GM12878 (cell line): ENCODE measurements around the gene ZNF334.

Source experiments
- BCL3 ChIP-seq: IDR thresholded peaks from 2 replicates; pipeline ENCODE4 v1.6.1; 2011; ENCODE audit warnings: borderline replicate concordance, low read depth, mild to moderate bottlenecking, moderate library complexity, low read length; ENCODE audit not compliant: insufficient read depth, poor library complexity, severe bottlenecking
- EP300 ChIP-seq, 2 experiments: fragments of 150-350 bp in 1 of 2; IDR thresholded peaks; 2 replicates each; pipeline ENCODE4 v1.6.1; 2011 to 2012; ENCODE audit warnings: low read depth in 2 of 2, low read length in 2 of 2, borderline replicate concordance in 1 of 2, improper control_type of control experiment in 1 of 2, inconsistent platforms in 1 of 2; ENCODE audit not compliant: control insufficient read depth in 1 of 2
- MTA2 ChIP-seq: fragments of 450-650 bp; IDR thresholded peaks from 2 replicates; pipeline ENCODE4 v1.6.1; 2016; ENCODE audit warnings: low read depth, mild to moderate bottlenecking, moderate library complexity
- NFIC ChIP-seq: IDR thresholded peaks from 2 replicates; pipeline ENCODE4 v1.6.1; 2012; ENCODE audit warnings: low read depth, mild to moderate bottlenecking, inconsistent platforms, low read length, moderate library complexity
- RAD51 ChIP-seq: fragments of 450-650 bp; IDR thresholded peaks from 2 replicates; pipeline ENCODE4 v1.6.1; 2016; ENCODE audit warnings: moderate library complexity, mild to moderate bottlenecking, inconsistent platforms
- TARDBP ChIP-seq: IDR thresholded peaks from 2 replicates; pipeline ENCODE4 v1.6.1; 2016; ENCODE audit warnings: borderline replicate concordance
- TCF3 ChIP-seq: IDR thresholded peaks from 2 replicates; pipeline ENCODE4 v1.6.1; 2012; ENCODE audit warnings: low read depth, mild to moderate bottlenecking, low read length, borderline replicate concordance; ENCODE audit not compliant: insufficient read depth
- YY1 ChIP-seq: IDR thresholded peaks from 2 replicates; pipeline ENCODE4 v1.6.1; 2011; ENCODE audit warnings: low read depth, mild to moderate bottlenecking, low read length

GRCh38 chr20:46558511-46558959, 45.2 kb upstream of the ZNF334 start:
- no peak for TF ChIP-seq BCL3
- no peak for TF ChIP-seq EP300 (IDR thresholded peaks at IDR 0.05; ENCODE audit: borderline replicate concordance in 1 of 2, control insufficient read depth in 1 of 2, low read depth in 2 of 2, low read length in 2 of 2)
- no peak for TF ChIP-seq RAD51
- no peak for TF ChIP-seq MTA2
- TF ChIP-seq YY1, result no peak
- no peak for TF ChIP-seq NFIC
- TF ChIP-seq TCF3, result no peak
- no peak for TF ChIP-seq TARDBP
